T-cell (primary cell): ENCODE results near the gene VPS8. TPM values are rescaled to one million over a fixed set of nuclear protein-coding genes. Genes with fewer than 3 reads are reported as not detected.

Experiments used
- ATAC-seq, 4 experiments: fragments of 200-7000 bp in 3 of 4; fragments of 150-1000 bp in 1 of 4; cut with Tn5 transposase; replicated peaks in 1 of 4; 1 replicate in 3 of 4; 2 replicates in 1 of 4; pipeline ENCODE4 v1.10.0; 2021; ENCODE audit warnings: moderate library complexity in 3 of 4, mild to moderate bottlenecking in 2 of 4, moderate number of reproducible peaks in 1 of 4
- CTCF ChIA-PET, 2 donors: fragments of 300-600 bp; sonication (Branson Sonifier 250); formaldehyde crosslinking; loops; one replicate each; lab custom pipeline; 2022; ENCODE audit warnings: antibody characterized with exemption in 2 of 2; lab: Charles Lee
- POLR2A ChIA-PET, 2 donors: fragments of 300-600 bp; sonication (Branson Sonifier 250); formaldehyde crosslinking; loops; one replicate each; lab custom pipeline; 2022; ENCODE audit warnings: antibody characterized with exemption in 2 of 2; lab: Charles Lee
- DNase-seq, 35 experiments: peaks; one replicate each; pipeline versions ENCODE4 v3.0.0 to v3.0.0-alpha.2; 2013 to 2023
- H3K27ac ChIP-seq: one replicate; pipeline ENCODE4 v1.5.1; 2013; ENCODE audit warnings: low read length
- H3K27me3 ChIP-seq, 2 experiments: replicated peaks in 1 of 2; 1 replicate in 1 of 2; 2 replicates in 1 of 2; pipeline versions ENCODE4 v1.6.1 to v1.7.0; 2013; ENCODE audit warnings: low read length in 1 of 2, mixed read lengths in 1 of 2; ENCODE audit not compliant: control insufficient read depth in 2 of 2, insufficient read depth in 2 of 2; ENCODE audit errors: extremely low read depth in 1 of 2
- H3K36me3 ChIP-seq, 2 donors: 1 replicate in 1 of 2; 2 replicates in 1 of 2; pipeline versions ENCODE4 v1.6.1 to v1.7.0; 2013; ENCODE audit warnings: low read length in 1 of 2; ENCODE audit not compliant: control insufficient read depth in 2 of 2, insufficient read depth in 1 of 2; ENCODE audit errors: extremely low read depth in 1 of 2
- H3K4me1 ChIP-seq, 2 experiments: 1 replicate in 1 of 2; 2 replicates in 1 of 2; pipeline versions ENCODE4 v1.6.1 to v1.7.0; 2013; ENCODE audit warnings: low read length in 2 of 2, mixed read lengths in 1 of 2; ENCODE audit not compliant: insufficient read depth in 2 of 2, control insufficient read depth in 1 of 2; ENCODE audit errors: extremely low read depth in 1 of 2
- H3K4me3 ChIP-seq, 2 donors: 1 replicate in 1 of 2; 2 replicates in 1 of 2; pipeline versions ENCODE4 v1.5.1 to v1.7.0; 2013; ENCODE audit warnings: mild to moderate bottlenecking in 2 of 2, low read length in 1 of 2, moderate library complexity in 1 of 2; ENCODE audit not compliant: control insufficient read depth in 1 of 2; ENCODE audit errors: extremely low read depth in 1 of 2
- H3K9me3 ChIP-seq: 2 replicates; pipeline ENCODE4 v1.7.0; 2013
- H3K27ac Mint-ChIP-seq, 2 donors: one replicate each; pipeline ENCODE4 v1.8.0; 2020 to 2021; ENCODE audit warnings: mild to moderate bottlenecking in 2 of 2, mixed read lengths in 2 of 2
- H3K27me3 Mint-ChIP-seq, 2 donors: one replicate each; pipeline ENCODE4 v1.8.0; 2021 to 2022; ENCODE audit warnings: mixed read lengths in 2 of 2
- H3K36me3 Mint-ChIP-seq: one replicate; pipeline ENCODE4 v1.8.0; 2021; ENCODE audit warnings: mixed read lengths
- H3K4me1 Mint-ChIP-seq, 3 donors: one replicate each; pipeline ENCODE4 v1.8.0; 2020 to 2022; ENCODE audit warnings: mixed read lengths in 3 of 3, mild to moderate bottlenecking in 1 of 3
- H3K4me3 Mint-ChIP-seq, 3 donors: one replicate each; pipeline ENCODE4 v1.8.0; 2020 to 2022; ENCODE audit warnings: mild to moderate bottlenecking in 3 of 3, mixed read lengths in 3 of 3, moderate library complexity in 3 of 3
- H3K9me3 Mint-ChIP-seq, 3 donors: one replicate each; pipeline ENCODE4 v1.8.0; 2020 to 2022; ENCODE audit warnings: mixed read lengths in 3 of 3
- WGBS: methylation state at CpG from one replicate; pipeline ENCODE4 v1.1.5; 2013; ENCODE audit warnings: missing lambda C conversion rate; ENCODE audit not compliant: insufficient coverage; 5-methylcytosine and 5-hydroxymethylcytosine counted together
- total RNA-seq, 35 experiments: library from RNA in 6 of 35; stranded (reverse) in 6 of 35; fragments of 120-200 nt in 1 of 35; gene quantifications; one replicate each; pipeline versions ENCODE4 v1.2.1 to v1.2.4 and lab custom pipeline; 2013 to 2026

The VPS8 gene
- total RNA-seq, 5 donors from 2014 or later (not counting 1 experiment from before 2014, with no cell fraction given), result 59.2 to 95.6 (median 71.0) TPM

DNA sequence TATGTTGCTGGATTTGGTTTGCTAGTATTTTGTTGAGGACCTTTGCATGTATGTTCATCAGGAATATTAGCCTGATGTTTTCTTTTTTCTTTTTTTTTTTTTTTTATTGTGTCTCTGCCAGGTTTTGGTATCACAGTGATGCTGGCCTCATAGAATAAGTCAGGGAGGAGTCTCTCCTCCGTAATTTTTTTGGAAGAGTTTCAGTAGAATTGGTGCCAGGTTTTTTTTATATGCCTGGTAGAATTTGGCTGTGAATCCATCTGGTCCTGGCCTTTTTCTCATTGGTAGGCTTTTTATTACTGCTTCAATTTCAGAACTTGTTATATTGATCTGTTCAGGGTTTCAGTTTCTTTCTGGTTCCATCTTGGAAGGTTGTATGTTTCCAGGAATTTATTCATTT is 165.8 kb downstream of the VPS8 start:
- H3K4me1 ChIP-seq, result no peaks in the 10 kb centered on the region
- WGBS, result no CpG with 5 or more reads among the region's 1 CpG
- H3K36me3 ChIP-seq, result peaks cover 0 to 13% of the 10 kb centered on the region in 2 donors
- no peak overlapping the region for H3K27ac Mint-ChIP-seq
- CTCF ChIA-PET, result interaction anchor here in 1 of 2 donors (0.7 kb wide), 1 partner anchor 198 kb away, joined by 4 read pairs; no protein-coding TSS in a partner anchor
- H3K4me3 ChIP-seq, result no peak overlapping the region
- POLR2A ChIA-PET, result interaction anchor here in 1 of 2 donors (0.6 kb wide), 2 partner anchors 17 to 594 kb away, joined by 3 to 6 read pairs; no protein-coding TSS in a partner anchor
- H3K27me3 Mint-ChIP-seq, result no peaks in the 10 kb centered on the region
- peaks cover 3 to 13% (median 11%) of the 10 kb centered on the region in 3 donors for H3K9me3 Mint-ChIP-seq
- H3K36me3 Mint-ChIP-seq, result peaks cover 86% of the 10 kb centered on the region
- no peak for DNase-seq
- no peaks in the 10 kb centered on the region for H3K27me3 ChIP-seq
- no peak overlapping the region for H3K4me3 Mint-ChIP-seq
- H3K4me1 Mint-ChIP-seq, result peaks cover 6 to 28% (median 10%) of the 10 kb centered on the region in 3 donors
- no peak for ATAC-seq
- H3K9me3 ChIP-seq, result no peaks in the 10 kb centered on the region
- no peak overlapping the region for H3K27ac ChIP-seq

DNA sequence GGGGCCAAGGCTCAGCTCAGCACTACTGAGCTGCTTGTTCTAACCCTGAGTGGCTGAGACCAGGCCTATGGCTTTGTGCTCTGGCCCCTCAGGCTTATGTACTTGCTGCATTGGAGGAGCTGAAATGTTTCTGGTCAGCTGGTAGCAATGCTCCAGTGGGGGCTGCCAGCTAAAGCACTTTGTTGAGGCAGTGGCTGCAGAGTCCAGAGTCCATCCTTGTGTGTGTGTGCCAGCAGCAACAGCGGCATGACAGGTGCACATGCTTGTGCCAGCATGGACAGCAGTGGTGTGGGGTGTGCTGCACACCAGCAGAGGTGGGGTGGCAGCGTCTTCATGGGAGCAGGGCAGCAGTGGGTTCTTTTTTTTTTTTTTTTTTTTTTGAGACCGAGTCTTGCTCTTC is 169.1 kb downstream of the VPS8 start:
- H3K27ac Mint-ChIP-seq, result no peak overlapping the region
- Histone ChIP-seq H3K27ac (no peak overlapping the region), H3K4me1 (no peaks in the 10 kb centered on the region), H3K9me3 (no peaks in the 10 kb centered on the region), H3K36me3 (peaks cover 10 to 26% of the 10 kb centered on the region in 2 donors), H3K4me3 (no peak overlapping the region), H3K27me3 (no peaks in the 10 kb centered on the region)
- ChIA-PET POLR2A (interaction anchor here in 1 of 2 donors (0.7 kb wide), 1 partner anchor 54 kb away, joined by 3 read pairs; no protein-coding TSS in a partner anchor), CTCF (no interaction called here)
- H3K4me1 Mint-ChIP-seq, result peaks cover 6 to 22% (median 10%) of the 10 kb centered on the region in 3 donors
- peaks cover 0 to 5% (median 5%) of the 10 kb centered on the region in 3 donors for H3K9me3 Mint-ChIP-seq
- H3K36me3 Mint-ChIP-seq, result peaks cover 77% of the 10 kb centered on the region
- no peak overlapping the region for H3K4me3 Mint-ChIP-seq
- no peak for DNase-seq
- WGBS, result 100% methylated on average over 1 of the region's 3 CpGs
- ATAC-seq, result no peak
- H3K27me3 Mint-ChIP-seq, result no peaks in the 10 kb centered on the region

DNA sequence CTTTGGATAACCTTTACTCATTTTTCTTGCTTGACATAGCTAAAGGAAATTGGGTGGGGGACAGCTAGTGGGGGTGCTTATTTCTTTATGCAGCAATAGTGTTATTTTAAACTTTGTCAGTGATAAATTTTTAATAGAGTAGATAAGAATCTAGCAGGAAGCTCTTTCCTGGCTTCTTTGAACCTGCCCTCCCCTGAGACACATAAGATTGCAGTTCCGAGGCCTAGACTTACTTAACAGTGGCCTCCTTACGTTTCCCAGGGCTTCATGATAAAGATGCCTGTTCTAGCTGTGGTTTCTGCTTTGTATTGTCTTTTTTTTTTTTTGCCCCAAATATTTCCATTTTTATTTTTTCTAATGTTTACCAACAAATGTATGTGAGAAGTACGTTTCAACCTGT is 170.1 kb downstream of the VPS8 start:
- POLR2A ChIA-PET, result interaction anchor here (0.6 kb wide), 2 partner anchors 34 to 67 kb away, joined by 3 to 5 read pairs; no protein-coding TSS in a partner anchor
- H3K4me1 Mint-ChIP-seq, result peaks cover 5 to 20% (median 8%) of the 10 kb centered on the region in 3 donors

DNA sequence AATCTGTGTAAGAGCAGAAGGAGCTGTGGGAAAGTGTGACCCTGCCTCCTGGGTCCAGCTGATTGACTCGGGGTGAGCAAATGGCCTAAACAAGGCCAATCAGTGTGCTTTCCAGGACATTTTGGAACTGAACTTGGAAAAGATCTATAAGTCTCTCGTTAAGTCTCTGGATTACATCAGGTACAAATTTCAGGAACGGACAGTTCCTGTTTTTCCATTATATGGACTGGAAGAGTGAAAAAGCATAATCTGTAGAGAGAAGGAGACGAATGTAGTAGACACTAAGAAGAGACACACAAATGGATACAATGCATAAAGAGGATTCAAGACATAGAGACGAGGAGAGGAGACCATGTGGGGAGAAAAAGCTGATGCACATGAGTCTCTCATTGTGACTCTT is 173.6 kb downstream of the VPS8 start:
- 100% methylated on average over 4 of the region's 5 CpGs for WGBS
- Histone ChIP-seq H3K27ac (no peak overlapping the region), H3K36me3 (peaks cover 10 to 31% of the 10 kb centered on the region in 2 donors), H3K9me3 (no peaks in the 10 kb centered on the region), H3K27me3 (no peaks in the 10 kb centered on the region), H3K4me1 (no peaks in the 10 kb centered on the region), H3K4me3 (no peak overlapping the region)
- Mint-ChIP-seq H3K36me3 (peaks cover 72% of the 10 kb centered on the region), H3K4me1 (peaks cover 0 to 3% (median 0%) of the 10 kb centered on the region in 3 donors), H3K9me3 (no peaks in the 10 kb centered on the region), H3K4me3 (no peak overlapping the region), H3K27me3 (no peaks in the 10 kb centered on the region), H3K27ac (no peak overlapping the region)
- no peak for ATAC-seq
- no peak for DNase-seq
- ChIA-PET CTCF (no interaction called here), POLR2A (interaction anchor here in 1 of 2 donors (0.5 kb wide), 1 partner anchor 14 kb away, joined by 6 read pairs; no protein-coding TSS in a partner anchor)

More for the DNA sequence above, 170.1 kb downstream of the VPS8 start:
- no CpG with 5 or more reads among the region's 3 CpGs for WGBS
- no peak for ATAC-seq
- H3K36me3 ChIP-seq, result peaks cover 10 to 26% of the 10 kb centered on the region in 2 donors
- H3K4me1 ChIP-seq, result no peaks in the 10 kb centered on the region
- Mint-ChIP-seq H3K27ac (no peak overlapping the region), H3K36me3 (peaks cover 76% of the 10 kb centered on the region), H3K27me3 (no peaks in the 10 kb centered on the region), H3K4me3 (no peak overlapping the region), H3K9me3 (no peaks in the 10 kb centered on the region)
- no peaks in the 10 kb centered on the region for H3K27me3 ChIP-seq
- no peak for DNase-seq
- H3K27ac ChIP-seq, result no peak overlapping the region
- CTCF ChIA-PET, result no interaction called here
- no peaks in the 10 kb centered on the region for H3K9me3 ChIP-seq
- no peak overlapping the region for H3K4me3 ChIP-seq

DNA sequence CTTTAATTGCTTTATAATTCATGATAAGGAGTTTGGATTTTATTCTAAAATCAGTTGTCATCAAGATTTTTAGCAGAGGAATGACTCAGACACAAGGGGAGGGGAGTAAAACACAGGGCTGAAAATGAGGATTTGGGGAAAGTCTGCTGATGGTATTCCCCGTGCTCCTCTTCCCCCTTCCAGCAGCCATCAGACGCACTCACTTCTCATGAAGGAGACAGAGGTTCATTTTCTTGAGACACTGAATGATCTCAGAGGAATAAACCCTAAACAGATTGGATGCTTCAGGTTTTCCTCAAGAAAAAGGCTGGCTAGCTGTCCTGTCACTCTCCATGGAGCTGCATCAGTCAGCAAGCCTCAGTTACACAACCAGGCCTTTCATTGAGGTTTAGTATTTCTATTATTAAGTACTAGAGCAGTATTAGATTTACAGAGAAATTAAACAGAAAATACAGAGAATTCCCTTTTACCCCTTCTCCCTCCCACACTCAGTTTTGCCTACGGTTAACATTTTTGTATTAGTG is 174.5 kb downstream of the VPS8 start:
- H3K27me3 Mint-ChIP-seq, result no peaks in the 10 kb centered on the region
- H3K9me3 ChIP-seq, result no peaks in the 10 kb centered on the region
- H3K4me1 Mint-ChIP-seq, result peaks cover 0 to 3% (median 0%) of the 10 kb centered on the region in 3 donors
- DNase-seq (no peak), ATAC-seq (no peak)
- no peak overlapping the region for H3K4me3 Mint-ChIP-seq
- no peak overlapping the region for H3K4me3 ChIP-seq
- no peaks in the 10 kb centered on the region for H3K9me3 Mint-ChIP-seq
- H3K27me3 ChIP-seq, result no peaks in the 10 kb centered on the region
- 100% methylated on average over 2 of the region's 3 CpGs for WGBS
- ChIA-PET POLR2A (no interaction called here), CTCF (no interaction called here)
- H3K27ac ChIP-seq, result no peak overlapping the region
- H3K4me1 ChIP-seq, result no peaks in the 10 kb centered on the region
- H3K36me3 ChIP-seq, result peaks cover 10 to 31% of the 10 kb centered on the region in 2 donors
- no peak overlapping the region for H3K27ac Mint-ChIP-seq
- H3K36me3 Mint-ChIP-seq, result peaks cover 70% of the 10 kb centered on the region

DNA sequence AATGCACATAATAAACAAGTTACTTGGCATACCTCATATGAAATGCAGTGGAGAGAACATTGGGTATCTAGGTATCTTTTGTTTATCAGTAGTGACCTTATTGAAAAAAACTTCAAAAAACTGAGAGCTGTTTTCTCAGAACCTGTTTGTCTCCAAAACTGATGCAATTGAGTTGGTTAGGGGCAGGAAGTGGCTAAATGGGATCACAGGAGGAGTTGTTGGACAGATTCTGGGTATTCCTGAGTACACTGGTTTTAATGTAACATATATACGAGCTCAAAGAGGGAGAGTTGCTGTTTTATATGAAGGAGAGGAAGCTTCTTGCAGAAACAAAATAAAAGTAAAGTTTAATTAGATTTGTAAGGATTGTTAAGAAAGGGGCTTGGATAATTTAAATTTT is 181.4 kb downstream of the VPS8 start:
- Histone ChIP-seq H3K4me3 (no peak overlapping the region), H3K9me3 (no peaks in the 10 kb centered on the region), H3K4me1 (no peaks in the 10 kb centered on the region), H3K36me3 (peaks cover 9 to 32% of the 10 kb centered on the region in 2 donors), H3K27ac (no peak overlapping the region), H3K27me3 (no peaks in the 10 kb centered on the region)
- H3K9me3 Mint-ChIP-seq, result no peaks in the 10 kb centered on the region
- DNase-seq (no peak), ATAC-seq (no peak)
- ChIA-PET CTCF (no interaction called here), POLR2A (no interaction called here)
- WGBS, result 100% methylated on average over 1 of the region's 1 CpG
- H3K27ac Mint-ChIP-seq, result peak overlapping the region in 1 of 2 donors; percentile 15
- H3K36me3 Mint-ChIP-seq, result peaks cover 26% of the 10 kb centered on the region
- H3K27me3 Mint-ChIP-seq, result no peaks in the 10 kb centered on the region
- H3K4me1 Mint-ChIP-seq, result no peaks in the 10 kb centered on the region
- no peak overlapping the region for H3K4me3 Mint-ChIP-seq
